HEK293 (cell line): ENCODE results near the gene EGFLAM.

ENCODE experiments used
- CTCF ChIA-PET: fragments of 350-600 bp; formaldehyde crosslinking; extraction: SDS; loops from one replicate; lab custom pipeline; 2021; ENCODE audit warnings: antibody characterized with exemption; lab: Yijun Ruan, JAX
- POLR2A ChIA-PET: fragments of 300-600 bp; formaldehyde crosslinking; extraction: SDS; loops from one replicate; lab custom pipeline; 2020; ENCODE audit warnings: antibody characterized with exemption, inconsistent platforms; lab: Yijun Ruan, JAX
- H3K27ac ChIP-seq: fragments of 200-500 bp; sonication (Bioruptor generic); 2 replicates; pipeline ENCODE4 v1.5.1; 2014; ENCODE audit warnings: low read depth, low read length, control low read depth, inconsistent platforms; ENCODE audit errors: extremely low read depth
- H3K36me3 ChIP-seq, 2 experiments: fragments of 200-500 bp in 1 of 2; sonication (Bioruptor generic) in 1 of 2; 1 replicate in 1 of 2; 2 replicates in 1 of 2; pipeline ENCODE4 v1.5.1; 2014 to 2017; ENCODE audit warnings: inconsistent platforms in 2 of 2, low read length in 2 of 2; ENCODE audit not compliant: control insufficient read depth in 2 of 2, insufficient read depth in 1 of 2
- H3K4me1 ChIP-seq: fragments of 200-500 bp; sonication (Bioruptor generic); 2 replicates; pipeline ENCODE4 v1.5.1; 2014; ENCODE audit warnings: mild to moderate bottlenecking, low read length, inconsistent platforms; ENCODE audit not compliant: control insufficient read depth, insufficient read depth
- H3K4me3 ChIP-seq: 2 replicates; pipeline ENCODE4 v1.5.1; 2011; ENCODE audit warnings: low read depth, mild to moderate bottlenecking, control low read depth, low read length, moderate library complexity
- H3K9me3 ChIP-seq: fragments of 200-500 bp; sonication (Bioruptor generic); 2 replicates; pipeline ENCODE4 v1.5.1; 2014; ENCODE audit warnings: low read depth, low read length, inconsistent platforms; ENCODE audit not compliant: control insufficient read depth, insufficient read depth
- GFI1B ChIP-seq: fragments of 450-650 bp; formaldehyde crosslinking; IDR thresholded peaks from 2 replicates; pipeline ENCODE4 v1.5.1; 2016; ENCODE audit warnings: missing biosample characterization, missing genetic modification characterization
- OVOL3 ChIP-seq: fragments of 450-650 bp; formaldehyde crosslinking; IDR thresholded peaks from 2 replicates; pipeline ENCODE4 v1.5.1; 2016; ENCODE audit warnings: missing biosample characterization, missing genetic modification characterization
- PRDM4 ChIP-seq: fragments of 450-650 bp; formaldehyde crosslinking; IDR thresholded peaks from 2 replicates; pipeline ENCODE4 v1.5.1; 2017; ENCODE audit warnings: missing biosample characterization, missing genetic modification characterization
- SP3 ChIP-seq: fragments of 450-650 bp; formaldehyde crosslinking; IDR thresholded peaks from 2 replicates; pipeline ENCODE4 v1.5.1; 2016; ENCODE audit warnings: missing biosample characterization, missing genetic modification characterization
- YY1 ChIP-seq: fragments of 450-650 bp; formaldehyde crosslinking; IDR thresholded peaks from 2 replicates; pipeline ENCODE4 v1.5.1; 2018; ENCODE audit warnings: missing biosample characterization, missing genetic modification characterization
- ZFP37 ChIP-seq: fragments of 450-650 bp; formaldehyde crosslinking; IDR thresholded peaks from 2 replicates; pipeline ENCODE4 v1.5.1; 2016; ENCODE audit warnings: missing biosample characterization, missing genetic modification characterization
- ZNF2 ChIP-seq: fragments of 450-650 bp; formaldehyde crosslinking; IDR thresholded peaks from 2 replicates; pipeline ENCODE4 v1.5.1; 2016; ENCODE audit warnings: missing biosample characterization, missing genetic modification characterization
- ZNF433 ChIP-seq: fragments of 450-650 bp; formaldehyde crosslinking; IDR thresholded peaks from 2 replicates; pipeline ENCODE4 v1.5.1; 2016; ENCODE audit warnings: missing biosample characterization, missing genetic modification characterization, low read depth
- ZNF621 ChIP-seq: fragments of 450-650 bp; formaldehyde crosslinking; IDR thresholded peaks from 2 replicates; pipeline ENCODE4 v1.5.1; 2017; ENCODE audit warnings: missing biosample characterization, missing genetic modification characterization
- ZNF629 ChIP-seq: fragments of 450-650 bp; formaldehyde crosslinking; IDR thresholded peaks from 2 replicates; pipeline ENCODE4 v1.5.1; 2017; ENCODE audit warnings: missing biosample characterization, missing genetic modification characterization
- ZNF658 ChIP-seq: fragments of 450-650 bp; formaldehyde crosslinking; IDR thresholded peaks from 2 replicates; pipeline ENCODE4; 2016; ENCODE audit warnings: missing biosample characterization, missing genetic modification characterization
- ZNF664 ChIP-seq: fragments of 450-650 bp; formaldehyde crosslinking; IDR thresholded peaks from 2 replicates; pipeline ENCODE4 v1.5.1; 2016; ENCODE audit warnings: missing biosample characterization, missing genetic modification characterization
- ZNF76 ChIP-seq: fragments of 450-650 bp; formaldehyde crosslinking; IDR thresholded peaks from 2 replicates; pipeline ENCODE4; 2016; ENCODE audit warnings: low read depth, missing biosample characterization, missing genetic modification characterization, borderline replicate concordance
- ZNF792 ChIP-seq: fragments of 450-650 bp; formaldehyde crosslinking; IDR thresholded peaks from 2 replicates; pipeline ENCODE4 v1.5.1; 2016; ENCODE audit warnings: missing biosample characterization, missing genetic modification characterization
- ZXDB ChIP-seq: fragments of 450-650 bp; formaldehyde crosslinking; IDR thresholded peaks from 2 replicates; pipeline ENCODE4 v1.5.1; 2016; ENCODE audit warnings: missing biosample characterization, missing genetic modification characterization
- TF ChIP-seq, protein P1 (sequence below): fragments of 450-650 bp; formaldehyde crosslinking; IDR thresholded peaks from 2 replicates; pipeline ENCODE4 v1.5.1; 2017; ENCODE audit warnings: missing biosample characterization, missing genetic modification characterization
- TF ChIP-seq, protein P2 (sequence below): fragments of 450-650 bp; formaldehyde crosslinking; IDR thresholded peaks from 2 replicates; pipeline ENCODE4 v1.5.1; 2016; ENCODE audit warnings: missing biosample characterization, missing genetic modification characterization
- TF ChIP-seq, protein P3 (sequence below): fragments of 450-650 bp; formaldehyde crosslinking; IDR thresholded peaks from 2 replicates; pipeline ENCODE4 v1.5.1; 2016; ENCODE audit warnings: missing biosample characterization, missing genetic modification characterization
- TF ChIP-seq, protein P4 (sequence below): fragments of 450-650 bp; formaldehyde crosslinking; IDR thresholded peaks from 2 replicates; pipeline ENCODE4 v1.5.1; 2017; ENCODE audit warnings: missing biosample characterization, missing genetic modification characterization

Gene EGFLAM

DNA sequence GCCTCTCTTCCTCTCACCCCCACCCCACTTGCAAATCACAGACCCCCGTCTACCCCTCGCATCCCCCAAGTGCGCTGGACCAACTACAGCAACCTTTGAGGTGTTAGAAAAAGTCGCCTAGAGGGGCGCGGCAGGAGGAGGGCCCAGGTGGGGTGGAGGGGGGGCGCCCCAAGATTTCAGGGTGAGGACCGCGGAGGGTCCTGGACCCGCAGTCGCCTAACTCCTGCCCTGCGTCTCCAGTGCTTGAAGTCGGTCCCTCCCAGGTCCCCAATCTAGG lies 379 bp upstream of the EGFLAM start:
- Histone ChIP-seq H3K4me1 (peaks cover 3% of the 10 kb centered on the region; the same call in 1 of the 2 replicates), H3K27ac (no peak overlapping the region; the same call in 1 of the 2 replicates), H3K36me3 (no peaks in the 10 kb centered on the region), H3K9me3 (no peaks in the 10 kb centered on the region), H3K4me3 (peak overlapping the region; percentile 66)
- TF ChIP-seq ZNF76 (tag by site-specific recombination) (no peak), ZNF664 (tag by site-specific recombination) (no peak), ZNF433 (no peak), GFI1B (no peak), ZNF2 (tag by site-specific recombination) (no peak), ZNF658 (tag by site-specific recombination) (no peak), ZNF792 (tag by site-specific recombination) (no peak), ZNF621 (tag by site-specific recombination) (no peak), ZFP37 (tag by site-specific recombination) (no peak), OVOL3 (tag by site-specific recombination) (no peak), SP3 (tag by site-specific recombination) (no peak), ZNF629 (tag by site-specific recombination) (no peak)
- TF ChIP-seq, protein P1, sequence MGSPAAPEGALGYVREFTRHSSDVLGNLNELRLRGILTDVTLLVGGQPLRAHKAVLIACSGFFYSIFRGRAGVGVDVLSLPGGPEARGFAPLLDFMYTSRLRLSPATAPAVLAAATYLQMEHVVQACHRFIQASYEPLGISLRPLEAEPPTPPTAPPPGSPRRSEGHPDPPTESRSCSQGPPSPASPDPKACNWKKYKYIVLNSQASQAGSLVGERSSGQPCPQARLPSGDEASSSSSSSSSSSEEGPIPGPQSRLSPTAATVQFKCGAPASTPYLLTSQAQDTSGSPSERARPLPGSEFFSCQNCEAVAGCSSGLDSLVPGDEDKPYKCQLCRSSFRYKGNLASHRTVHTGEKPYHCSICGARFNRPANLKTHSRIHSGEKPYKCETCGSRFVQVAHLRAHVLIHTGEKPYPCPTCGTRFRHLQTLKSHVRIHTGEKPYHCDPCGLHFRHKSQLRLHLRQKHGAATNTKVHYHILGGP = no peak
- TF ChIP-seq, protein P2, sequence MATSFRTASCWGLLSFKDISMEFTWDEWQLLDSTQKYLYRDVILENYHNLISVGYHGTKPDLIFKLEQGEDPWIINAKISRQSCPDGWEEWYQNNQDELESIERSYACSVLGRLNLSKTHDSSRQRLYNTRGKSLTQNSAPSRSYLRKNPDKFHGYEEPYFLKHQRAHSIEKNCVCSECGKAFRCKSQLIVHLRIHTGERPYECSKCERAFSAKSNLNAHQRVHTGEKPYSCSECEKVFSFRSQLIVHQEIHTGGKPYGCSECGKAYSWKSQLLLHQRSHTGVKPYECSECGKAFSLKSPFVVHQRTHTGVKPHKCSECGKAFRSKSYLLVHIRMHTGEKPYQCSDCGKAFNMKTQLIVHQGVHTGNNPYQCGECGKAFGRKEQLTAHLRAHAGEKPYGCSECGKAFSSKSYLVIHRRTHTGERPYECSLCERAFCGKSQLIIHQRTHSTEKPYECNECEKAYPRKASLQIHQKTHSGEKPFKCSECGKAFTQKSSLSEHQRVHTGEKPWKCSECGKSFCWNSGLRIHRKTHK (tag by site-specific recombination) = no peak
- TF ChIP-seq, protein P3, sequence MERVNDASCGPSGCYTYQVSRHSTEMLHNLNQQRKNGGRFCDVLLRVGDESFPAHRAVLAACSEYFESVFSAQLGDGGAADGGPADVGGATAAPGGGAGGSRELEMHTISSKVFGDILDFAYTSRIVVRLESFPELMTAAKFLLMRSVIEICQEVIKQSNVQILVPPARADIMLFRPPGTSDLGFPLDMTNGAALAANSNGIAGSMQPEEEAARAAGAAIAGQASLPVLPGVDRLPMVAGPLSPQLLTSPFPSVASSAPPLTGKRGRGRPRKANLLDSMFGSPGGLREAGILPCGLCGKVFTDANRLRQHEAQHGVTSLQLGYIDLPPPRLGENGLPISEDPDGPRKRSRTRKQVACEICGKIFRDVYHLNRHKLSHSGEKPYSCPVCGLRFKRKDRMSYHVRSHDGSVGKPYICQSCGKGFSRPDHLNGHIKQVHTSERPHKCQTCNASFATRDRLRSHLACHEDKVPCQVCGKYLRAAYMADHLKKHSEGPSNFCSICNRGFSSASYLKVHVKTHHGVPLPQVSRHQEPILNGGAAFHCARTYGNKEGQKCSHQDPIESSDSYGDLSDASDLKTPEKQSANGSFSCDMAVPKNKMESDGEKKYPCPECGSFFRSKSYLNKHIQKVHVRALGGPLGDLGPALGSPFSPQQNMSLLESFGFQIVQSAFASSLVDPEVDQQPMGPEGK (tag by site-specific recombination) = no peak
- TF ChIP-seq, protein P4, sequence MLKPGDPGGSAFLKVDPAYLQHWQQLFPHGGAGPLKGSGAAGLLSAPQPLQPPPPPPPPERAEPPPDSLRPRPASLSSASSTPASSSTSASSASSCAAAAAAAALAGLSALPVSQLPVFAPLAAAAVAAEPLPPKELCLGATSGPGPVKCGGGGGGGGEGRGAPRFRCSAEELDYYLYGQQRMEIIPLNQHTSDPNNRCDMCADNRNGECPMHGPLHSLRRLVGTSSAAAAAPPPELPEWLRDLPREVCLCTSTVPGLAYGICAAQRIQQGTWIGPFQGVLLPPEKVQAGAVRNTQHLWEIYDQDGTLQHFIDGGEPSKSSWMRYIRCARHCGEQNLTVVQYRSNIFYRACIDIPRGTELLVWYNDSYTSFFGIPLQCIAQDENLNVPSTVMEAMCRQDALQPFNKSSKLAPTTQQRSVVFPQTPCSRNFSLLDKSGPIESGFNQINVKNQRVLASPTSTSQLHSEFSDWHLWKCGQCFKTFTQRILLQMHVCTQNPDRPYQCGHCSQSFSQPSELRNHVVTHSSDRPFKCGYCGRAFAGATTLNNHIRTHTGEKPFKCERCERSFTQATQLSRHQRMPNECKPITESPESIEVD (tag by site-specific recombination) = no peak
- ChIA-PET CTCF (interaction anchor here (2.3 kb wide), 1 partner anchor 9 kb away, joined by 16 read pairs; no protein-coding TSS in a partner anchor), POLR2A (interaction anchor here (0.9 kb wide), 1 partner anchor 9 kb away, joined by 3 read pairs; no protein-coding TSS in a partner anchor)

DNA sequence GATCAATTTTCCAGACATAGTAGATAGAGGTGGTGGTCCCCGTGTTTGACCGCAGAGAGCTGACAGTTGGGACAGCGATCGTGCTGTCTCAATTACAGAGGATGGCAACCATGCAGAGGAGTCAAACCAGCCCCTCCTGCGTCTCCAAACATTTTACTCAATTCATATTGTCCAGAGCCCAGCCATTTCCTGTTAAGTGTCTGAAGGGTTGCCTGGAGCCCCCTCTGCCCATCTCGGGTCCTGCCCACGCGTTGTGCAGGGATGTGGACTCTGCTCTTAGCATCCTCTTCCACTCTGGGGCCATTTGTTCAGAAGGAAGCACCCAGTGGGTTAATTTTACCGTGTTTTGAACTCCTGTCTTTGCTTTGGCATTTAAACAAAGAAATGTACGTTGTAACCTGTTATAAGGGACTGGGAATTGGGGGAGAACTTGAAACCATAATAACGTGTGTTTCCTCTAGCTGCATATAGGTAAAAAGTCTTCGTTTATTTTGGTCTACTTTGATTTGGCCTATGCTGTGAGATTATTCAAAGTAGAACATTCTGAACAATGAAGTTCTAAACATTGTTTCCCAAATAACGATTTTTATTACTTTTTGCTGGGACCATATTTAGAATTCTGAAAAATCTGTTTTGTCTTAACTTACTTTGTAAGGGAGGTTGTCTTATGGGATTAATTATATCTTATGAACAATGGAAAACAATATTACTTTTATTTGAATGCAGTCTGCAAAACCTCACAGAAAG lies 876 bp downstream of the EGFLAM start:
- Histone ChIP-seq H3K4me3 (peak overlapping the region; percentile 66), H3K9me3 (no peaks in the 10 kb centered on the region), H3K4me1 (peaks cover 5% of the 10 kb centered on the region; the same call in 1 of the 2 replicates), H3K27ac (peak overlapping the region; percentile 68; the same call in 1 of the 2 replicates), H3K36me3 (no peaks in the 10 kb centered on the region)
- POLR2A ChIA-PET = no interaction called here
- TF ChIP-seq PRDM4 (tag by site-specific recombination) (peak; percentile 61; the same call in 1 of the 2 replicates), ZXDB (peak; percentile 2; the same call in 1 of the 2 replicates), YY1 (no peak)
- CTCF ChIA-PET = interaction anchor here (0.6 to 2.3 kb wide), 2 partner anchors 10 to 39 kb away, joined by 3 to 16 read pairs; no protein-coding TSS in a partner anchor
